Liver (tissue), 10 donors: Measurements from ENCODE around the gene PNCK. TPM values are rescaled to one million over a fixed set of nuclear protein-coding genes. Genes with fewer than 3 reads are reported as not detected.

ENCODE experiments used
- DNase-seq: peaks from one replicate; pipeline ENCODE4 v3.0.0-alpha.2; 2017; ENCODE audit warnings: low spot score
- H3K27ac ChIP-seq, 2 donors: one replicate each; pipeline ENCODE4 v1.7.0; 2013; ENCODE audit warnings: inconsistent platforms in 2 of 2, low read length in 2 of 2, control low read depth in 1 of 2, low read depth in 1 of 2, mild to moderate bottlenecking in 1 of 2
- H3K27me3 ChIP-seq, 4 donors: one replicate each; pipeline versions ENCODE4 v1.6.1 to v1.7.0; 2013; ENCODE audit warnings: low read length in 3 of 4, inconsistent platforms in 1 of 4, mild to moderate bottlenecking in 1 of 4, moderate library complexity in 1 of 4; ENCODE audit not compliant: control insufficient read depth in 4 of 4, insufficient read depth in 4 of 4
- H3K36me3 ChIP-seq, 4 donors: one replicate each; pipeline versions ENCODE4 v1.6.1 to v1.7.0; 2013; ENCODE audit warnings: low read length in 3 of 4, mild to moderate bottlenecking in 3 of 4, low read depth in 1 of 4, moderate library complexity in 1 of 4; ENCODE audit not compliant: control insufficient read depth in 4 of 4, insufficient read depth in 3 of 4
- H3K4me1 ChIP-seq, 4 donors: one replicate each; pipeline versions ENCODE4 v1.6.1 to v1.7.0; 2013; ENCODE audit warnings: low read length in 3 of 4, mild to moderate bottlenecking in 3 of 4, moderate library complexity in 1 of 4; ENCODE audit not compliant: control insufficient read depth in 4 of 4, insufficient read depth in 4 of 4
- H3K4me3 ChIP-seq, 3 donors: one replicate each; pipeline versions ENCODE4 v1.6.1 to v1.7.0; 2013; ENCODE audit warnings: low read length in 3 of 3, control low read depth in 1 of 3, low read depth in 1 of 3, mild to moderate bottlenecking in 1 of 3
- H3K9ac ChIP-seq, 2 donors: one replicate each; pipeline ENCODE4 v1.7.0; 2013; ENCODE audit warnings: low read length in 2 of 2, mild to moderate bottlenecking in 2 of 2, moderate library complexity in 2 of 2, control low read depth in 1 of 2, low read depth in 1 of 2
- H3K9me3 ChIP-seq, 4 donors: one replicate each; pipeline versions ENCODE4 v1.6.1 to v1.7.0; 2013; ENCODE audit warnings: low read length in 3 of 4; ENCODE audit not compliant: control insufficient read depth in 4 of 4
- GABPA ChIP-seq, 2 donors: IDR thresholded peaks in 1 of 2; conservative IDR thresholded peaks in 1 of 2; 2 replicates each; pipeline ENCODE4 v1.6.1; 2016; ENCODE audit warnings: antibody characterized with exemption in 2 of 2, mild to moderate bottlenecking in 1 of 2, moderate library complexity in 1 of 2
- NR2F2 ChIP-seq: IDR thresholded peaks from 2 replicates; pipeline ENCODE4 v1.6.1; 2016; ENCODE audit warnings: antibody characterized with exemption
- RAD21 ChIP-seq, 2 donors: IDR thresholded peaks; 2 replicates each; pipeline ENCODE4 v1.6.1; 2016; ENCODE audit warnings: antibody characterized with exemption in 2 of 2, mild to moderate bottlenecking in 2 of 2
- RXRA ChIP-seq, 2 donors: IDR thresholded peaks; 2 replicates each; pipeline ENCODE4 v1.6.1; 2017 to 2018; ENCODE audit warnings: antibody characterized with exemption in 2 of 2, mild to moderate bottlenecking in 1 of 2
- YY1 ChIP-seq: IDR thresholded peaks from 2 replicates; pipeline ENCODE4 v1.6.1; 2016; ENCODE audit warnings: antibody characterized with exemption, mild to moderate bottlenecking
- WGBS: extraction: QIAGEN DNeasy Blood & Tissue Kit; methylation state at CpG from one replicate; pipeline ENCODE4 v1.1.7; 2013; 5-methylcytosine and 5-hydroxymethylcytosine counted together
- polyA plus RNA-seq, 2 donors: library from polyadenylated mRNA; stranded (reverse) in 1 of 2; unstranded in 1 of 2; fragments of 200-250 nt in 1 of 2; fragments of >200 nt in 1 of 2; fragmentation: Nextera tagmentation in 1 of 2; extraction: Ambion mirVana in 1 of 2; gene quantifications; one replicate each; pipeline versions ENCODE4 v1.2.1 to v1.2.3, GENCODE V29; 2013 to 2015
- small RNA-seq: library from RNA; depleted of rRNA; stranded (forward); fragments of <200 nt; gene quantifications from one replicate; pipeline ENCODE3, GENCODE V24; 2014
- total RNA-seq, 2 donors: library from RNA; depleted of rRNA; stranded (reverse); fragments of >200 nt; gene quantifications; one replicate each; pipeline ENCODE4 v1.2.3, GENCODE V29; 2014
- TF ChIP-seq, protein P1 (sequence below): IDR thresholded peaks from 2 replicates; pipeline ENCODE4 v1.6.1; 2016; ENCODE audit warnings: antibody characterized with exemption
- TF ChIP-seq, protein P2 (sequence below): IDR thresholded peaks from 2 replicates; pipeline ENCODE4 v1.6.1; 2016; ENCODE audit warnings: antibody characterized with exemption, mild to moderate bottlenecking
- donor health status: healthy.
- donor health status: healthy.
- donor health status: healthy.
- donor health status: healthy.
- donor health status: healthy.

The PNCK gene
- total and polyA plus RNA-seq, 4 donors, result 0.02 to 0.17 TPM; not detected in 2

DNA sequence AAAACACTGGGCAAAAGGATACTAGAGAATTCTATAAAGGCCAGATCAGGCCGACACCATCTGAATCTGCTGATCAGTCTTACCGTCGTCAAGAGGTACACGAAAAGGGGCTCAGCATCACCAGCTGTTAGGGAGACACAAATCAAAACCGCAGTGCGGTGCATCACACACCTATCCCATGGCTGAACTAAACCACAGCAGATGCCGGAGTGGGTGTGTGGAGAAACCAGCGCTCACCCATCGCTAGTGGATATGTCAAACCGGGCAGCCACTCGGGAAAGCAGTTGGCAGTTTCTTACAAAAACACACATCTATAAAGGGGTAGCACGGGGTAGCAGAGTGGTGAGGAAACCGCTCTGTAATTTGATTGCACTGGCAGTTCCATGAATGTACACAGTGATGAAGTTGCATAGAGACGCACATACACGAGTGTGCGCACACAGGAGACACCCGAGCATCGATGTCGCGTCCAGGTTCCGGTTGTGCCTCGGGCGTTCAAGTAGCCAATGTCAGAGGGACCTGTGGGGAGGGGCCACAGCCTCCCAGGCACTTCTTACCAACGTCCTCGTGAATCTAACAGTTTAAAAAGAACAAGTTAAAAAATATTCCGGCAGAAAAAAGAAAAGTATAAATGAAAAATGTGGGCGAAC is 51.5 kb downstream of the PNCK start:
- TF ChIP-seq NR2F2, result no peak
- WGBS, result 52% methylated on average over 27 of the region's 27 CpGs
- no peak for DNase-seq

DNA sequence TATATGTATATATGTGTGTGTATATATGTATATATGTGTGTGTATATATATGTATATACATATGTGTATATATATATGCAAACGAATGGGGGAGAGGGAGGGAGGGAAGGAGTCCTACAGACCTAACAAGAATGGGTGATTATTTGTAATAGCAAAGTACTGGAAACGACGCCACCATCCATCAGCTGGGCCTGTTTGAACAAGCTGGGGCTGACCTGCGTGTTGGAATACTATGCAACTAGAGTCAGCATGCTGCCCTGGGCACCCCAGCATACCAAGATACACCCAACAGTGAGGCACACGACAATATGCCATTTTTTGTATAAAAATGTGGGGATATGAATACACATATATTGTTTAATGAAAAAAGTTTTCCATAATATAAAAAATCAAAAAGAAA is 53.0 kb downstream of the PNCK start:
- TF ChIP-seq, protein P1, sequence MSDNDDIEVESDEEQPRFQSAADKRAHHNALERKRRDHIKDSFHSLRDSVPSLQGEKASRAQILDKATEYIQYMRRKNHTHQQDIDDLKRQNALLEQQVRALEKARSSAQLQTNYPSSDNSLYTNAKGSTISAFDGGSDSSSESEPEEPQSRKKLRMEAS, result no peak
- TF ChIP-seq YY1 (no peak), RXRA (IDR thresholded peaks at IDR 0.05) (no peak), GABPA (IDR thresholded peaks at IDR 0.05 in 1 of 2, conservative IDR thresholded peaks at IDR 0.05 in 1 of 2) (no peak), RAD21 (IDR thresholded peaks at IDR 0.05) (no peak)
- TF ChIP-seq, protein P2, sequence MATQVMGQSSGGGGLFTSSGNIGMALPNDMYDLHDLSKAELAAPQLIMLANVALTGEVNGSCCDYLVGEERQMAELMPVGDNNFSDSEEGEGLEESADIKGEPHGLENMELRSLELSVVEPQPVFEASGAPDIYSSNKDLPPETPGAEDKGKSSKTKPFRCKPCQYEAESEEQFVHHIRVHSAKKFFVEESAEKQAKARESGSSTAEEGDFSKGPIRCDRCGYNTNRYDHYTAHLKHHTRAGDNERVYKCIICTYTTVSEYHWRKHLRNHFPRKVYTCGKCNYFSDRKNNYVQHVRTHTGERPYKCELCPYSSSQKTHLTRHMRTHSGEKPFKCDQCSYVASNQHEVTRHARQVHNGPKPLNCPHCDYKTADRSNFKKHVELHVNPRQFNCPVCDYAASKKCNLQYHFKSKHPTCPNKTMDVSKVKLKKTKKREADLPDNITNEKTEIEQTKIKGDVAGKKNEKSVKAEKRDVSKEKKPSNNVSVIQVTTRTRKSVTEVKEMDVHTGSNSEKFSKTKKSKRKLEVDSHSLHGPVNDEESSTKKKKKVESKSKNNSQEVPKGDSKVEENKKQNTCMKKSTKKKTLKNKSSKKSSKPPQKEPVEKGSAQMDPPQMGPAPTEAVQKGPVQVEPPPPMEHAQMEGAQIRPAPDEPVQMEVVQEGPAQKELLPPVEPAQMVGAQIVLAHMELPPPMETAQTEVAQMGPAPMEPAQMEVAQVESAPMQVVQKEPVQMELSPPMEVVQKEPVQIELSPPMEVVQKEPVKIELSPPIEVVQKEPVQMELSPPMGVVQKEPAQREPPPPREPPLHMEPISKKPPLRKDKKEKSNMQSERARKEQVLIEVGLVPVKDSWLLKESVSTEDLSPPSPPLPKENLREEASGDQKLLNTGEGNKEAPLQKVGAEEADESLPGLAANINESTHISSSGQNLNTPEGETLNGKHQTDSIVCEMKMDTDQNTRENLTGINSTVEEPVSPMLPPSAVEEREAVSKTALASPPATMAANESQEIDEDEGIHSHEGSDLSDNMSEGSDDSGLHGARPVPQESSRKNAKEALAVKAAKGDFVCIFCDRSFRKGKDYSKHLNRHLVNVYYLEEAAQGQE, result no peak
- 86% methylated on average over 5 of the region's 5 CpGs for WGBS
- Histone ChIP-seq H3K27ac (no peak overlapping the region), H3K27me3 (no peaks in the 10 kb centered on the region), H3K9ac (no peak overlapping the region), H3K9me3 (no peaks in the 10 kb centered on the region), H3K4me1 (peaks cover 2 to 9% (median 6%) of the 10 kb centered on the region in 4 donors), H3K4me3 (no peak overlapping the region), H3K36me3 (no peaks in the 10 kb centered on the region)
- DNase-seq, result no peak

More for the DNA sequence above, 51.5 kb downstream of the PNCK start:
- H3K27me3 ChIP-seq, result no peaks in the 10 kb centered on the region
- H3K4me1 ChIP-seq, result peaks cover 2 to 9% (median 6%) of the 10 kb centered on the region in 4 donors
- no peaks in the 10 kb centered on the region for H3K9me3 ChIP-seq
- H3K4me3 ChIP-seq, result no peak overlapping the region
- peak overlapping the region in 1 of 2 donors; percentile 59 for H3K9ac ChIP-seq
- H3K36me3 ChIP-seq, result no peaks in the 10 kb centered on the region
- peak overlapping the region; percentile 90 for H3K27ac ChIP-seq

Small RNA genes within 50 kb of the gene (small RNA-seq; reads per million reads assigned to genes)
- not detected for gene RN7SL687P

Other genes with a start within 250 kb of the PNCK start
- 1 to 10 TPM; 1.2 to 1.3 TPM for gene TREX2, start 227.8 kb downstream of the PNCK start, total RNA-seq
- under 1 TPM in 1 of 2 donors, not detected in 1; 0.13 TPM for gene TREX2, start 227.8 kb downstream of the PNCK start, polyA plus RNA-seq
- gene HAUS7, start 203.2 kb downstream of the PNCK start, total RNA-seq, result 1 to 10 TPM; 7.0 to 7.2 TPM
- gene HAUS7, start 203.2 kb downstream of the PNCK start, polyA plus RNA-seq, result 1 to 10 TPM; 8.4 to 8.9 TPM
- gene BGN, start 178.8 kb downstream of the PNCK start, total RNA-seq, result 10 to 100 TPM; 11.7 to 30.7 TPM
- gene BGN, start 178.8 kb downstream of the PNCK start, polyA plus RNA-seq, result 100 to 1,000 TPM in 1 of 2 donors, 10 to 100 TPM in 1; 58.8 to 131 TPM
- gene ATP2B3, start 156.2 kb downstream of the PNCK start, total RNA-seq, result not detected
- gene ATP2B3, start 156.2 kb downstream of the PNCK start, polyA plus RNA-seq, result not detected
- gene CCNQ, start 74.7 kb downstream of the PNCK start, total RNA-seq, result 1 to 10 TPM; 8.9 to 9.7 TPM
- gene CCNQ, start 74.7 kb downstream of the PNCK start, polyA plus RNA-seq, result 10 to 100 TPM in 1 of 2 donors, 1 to 10 TPM in 1; 9.9 to 14.7 TPM
- 100 to 1,000 TPM in 1 of 2 donors, 1 to 10 TPM in 1; 1.9 to 164 TPM for gene DUSP9, start 26.6 kb downstream of the PNCK start, total RNA-seq
- under 1 TPM; 0.42 to 0.90 TPM for gene DUSP9, start 26.6 kb downstream of the PNCK start, polyA plus RNA-seq
- 10 to 100 TPM in 1 of 2 donors, under 1 TPM in 1; 0.84 to 44.4 TPM for gene SLC6A8, start 14.1 kb upstream of the PNCK start, total RNA-seq
- 1 to 10 TPM in 1 of 2 donors, under 1 TPM in 1; 0.25 to 1.9 TPM for gene SLC6A8, start 14.1 kb upstream of the PNCK start, polyA plus RNA-seq
- gene BCAP31, start 50.6 kb upstream of the PNCK start, total RNA-seq, result 100 to 1,000 TPM in 1 of 2 donors, 10 to 100 TPM in 1; 64.6 to 101 TPM
- gene BCAP31, start 50.6 kb upstream of the PNCK start, polyA plus RNA-seq, result 100 to 1,000 TPM; 136 to 158 TPM
- gene ABCD1, start 51.0 kb upstream of the PNCK start, total RNA-seq, result 10 to 100 TPM in 1 of 2 donors, 1 to 10 TPM in 1; 5.6 to 10.8 TPM
- gene ABCD1, start 51.0 kb upstream of the PNCK start, polyA plus RNA-seq, result 1 to 10 TPM; 4.0 to 9.6 TPM
- gene PLXNB3, start 90.4 kb upstream of the PNCK start, total RNA-seq, result under 1 TPM; 0.42 to 0.50 TPM
- gene PLXNB3, start 90.4 kb upstream of the PNCK start, polyA plus RNA-seq, result under 1 TPM; 0.11 to 0.69 TPM
- under 1 TPM in 1 of 2 donors, not detected in 1; 0.05 TPM for gene SRPK3, start 107.2 kb upstream of the PNCK start, total RNA-seq
- not detected for gene SRPK3, start 107.2 kb upstream of the PNCK start, polyA plus RNA-seq
- 10 to 100 TPM; 23.3 to 30.1 TPM for gene IDH3G, start 120.6 kb upstream of the PNCK start, total RNA-seq
- 10 to 100 TPM; 32.0 to 40.9 TPM for gene IDH3G, start 120.6 kb upstream of the PNCK start, polyA plus RNA-seq
- 100 to 1,000 TPM; 125 to 150 TPM for gene SSR4, start 120.9 kb upstream of the PNCK start, total RNA-seq
- gene SSR4, start 120.9 kb upstream of the PNCK start, polyA plus RNA-seq, result 100 to 1,000 TPM; 458 to 459 TPM
- 1 to 10 TPM in 1 of 2 donors, under 1 TPM in 1; 0.28 to 1.8 TPM for gene PDZD4, start 156.7 kb upstream of the PNCK start, total RNA-seq
- 1 to 10 TPM in 1 of 2 donors, under 1 TPM in 1; 0.15 to 1.1 TPM for gene PDZD4, start 156.7 kb upstream of the PNCK start, polyA plus RNA-seq
- under 1 TPM in 1 of 2 donors, not detected in 1; 0.59 TPM for gene L1CAM, start 212.4 kb upstream of the PNCK start, total RNA-seq
- gene L1CAM, start 212.4 kb upstream of the PNCK start, polyA plus RNA-seq, result under 1 TPM; 0.28 to 0.39 TPM
- gene AVPR2, start 230.9 kb upstream of the PNCK start, total RNA-seq, result not detected
- under 1 TPM in 1 of 2 donors, not detected in 1; 0.05 TPM for gene AVPR2, start 230.9 kb upstream of the PNCK start, polyA plus RNA-seq